ENCODE results near the gene ACOD1. TPM values are rescaled to one million over a fixed set of nuclear protein-coding genes. Genes with fewer than 3 reads are reported as not detected.

The ACOD1 gene
- total RNA-seq, 1 experiment from 2014 or later, result not detected

GRCh38 chr13:76937281-76937820 is 11.0 kb upstream of the ACOD1 start:
- no peak overlapping the region for H2AFZ ChIP-seq (ENCODE audit: low read length)
- H2BK12ac ChIP-seq (ENCODE audit: insufficient read length, low read depth, low read length), result no peak overlapping the region
- H2BK20ac ChIP-seq (ENCODE audit: low read depth, low read length, poor library complexity, severe bottlenecking), result no peak overlapping the region
- no peak overlapping the region for H4K5ac ChIP-seq (ENCODE audit: insufficient read length, low read depth, low read length)
- no peak overlapping the region for H2AK5ac ChIP-seq (ENCODE audit: insufficient read length, low read length)
- Mint-ChIP-seq H3K4me1 (no peaks in the 10 kb centered on the region), H3K27me3 (ENCODE audit: low read depth) (no peaks in the 10 kb centered on the region), H3K4me3 (no peak overlapping the region), H3K27ac (no peak overlapping the region), H3K9me3 (no peaks in the 10 kb centered on the region; a peak in 1 of 5 replicates), H3K36me3 (ENCODE audit: insufficient read depth in 1 of 3, low read depth in 3 of 3) (no peaks in the 10 kb centered on the region)
- no peak for DNase-seq
- H3K23me2 ChIP-seq (ENCODE audit: insufficient read length, low read depth, low read length, poor library complexity, severe bottlenecking), result no peaks in the 10 kb centered on the region
- H3K18ac ChIP-seq (ENCODE audit: insufficient read length, low read depth, low read length), result no peak overlapping the region
- TF ChIP-seq CTCF (conservative IDR thresholded peaks at IDR 0.05), result no peak
- H3K79me1 ChIP-seq (ENCODE audit: insufficient read depth, low read depth, low read length, poor library complexity, severe bottlenecking), result no peaks in the 10 kb centered on the region
- H3K9me3 ChIP-seq (ENCODE audit: control insufficient read depth, low read depth, low read length), result no peaks in the 10 kb centered on the region
- H4K20me1 ChIP-seq (ENCODE audit: control insufficient read depth, insufficient read depth, insufficient read length), result no peaks in the 10 kb centered on the region
- H4K8ac ChIP-seq (replicated peaks; ENCODE audit: insufficient read length, low read depth, low read length), result no peak overlapping the region
- H3K4me1 ChIP-seq (ENCODE audit: insufficient read depth, low read length), result no peaks in the 10 kb centered on the region
- no peak overlapping the region for H2BK15ac ChIP-seq (ENCODE audit: low read depth, low read length)
- H3K79me2 ChIP-seq (ENCODE audit: insufficient read depth, low read length), result no peaks in the 10 kb centered on the region
- H3K27ac ChIP-seq (ENCODE audit: insufficient read length, low read depth, low read length), result no peak overlapping the region
- WGBS (ENCODE audit: extremely low coverage, insufficient read length, low lambda C conversion rate), result no CpG with 5 or more reads among the region's 2 CpGs
- no peak overlapping the region for H3T11ph ChIP-seq (ENCODE audit: low read length)
- no peak overlapping the region for H3K4me2 ChIP-seq (ENCODE audit: insufficient read depth, insufficient read length, low read length)
- no peak overlapping the region for H3K23ac ChIP-seq (ENCODE audit: insufficient read length, low read depth, low read length)
- no peaks in the 10 kb centered on the region for H3K27me3 ChIP-seq (ENCODE audit: insufficient read depth, low read length)
- H3K14ac ChIP-seq (ENCODE audit: insufficient read depth, low read length), result no peak overlapping the region
- no peak overlapping the region for H4K91ac ChIP-seq (ENCODE audit: insufficient read length, low read depth, low read length)
- no peak overlapping the region for H3K9ac ChIP-seq (ENCODE audit: extremely low read depth, insufficient read length, low read length)
- H2BK120ac ChIP-seq (ENCODE audit: low read depth, low read length, poor library complexity, severe bottlenecking), result no peak overlapping the region
- H3K56ac ChIP-seq (ENCODE audit: insufficient read length, low read depth, low read length), result no peak overlapping the region
- H3K4ac ChIP-seq (ENCODE audit: low read depth, low read length), result no peak overlapping the region
- no peak overlapping the region for H2BK5ac ChIP-seq (ENCODE audit: insufficient read length, low read length)

Data from H9 (cell line).